GM23248 (cell line): ENCODE measurements around the gene FSTL4. TPM values are rescaled to one million over a fixed set of nuclear protein-coding genes. Genes with fewer than 3 reads are reported as not detected.

ENCODE experiments used
- DNase-seq: peaks from one replicate; pipeline ENCODE4 v3.0.0-alpha.2; 2015
- H2AFZ ChIP-seq: fragments of 200-600 bp; sonication (generic); 2 replicates; pipeline ENCODE4 v1.6.1; 2016; ENCODE audit warnings: antibody characterized with exemption
- H3F3A ChIP-seq: fragments of 200-600 bp; sonication (generic); 2 replicates; pipeline ENCODE4 v1.6.1; 2016; ENCODE audit warnings: mild to moderate bottlenecking, antibody characterized with exemption, mixed run types; ENCODE audit not compliant: insufficient read depth
- H3K27ac ChIP-seq: fragments of 200-600 bp; sonication (generic); 2 replicates; pipeline ENCODE4 v1.5.1; 2016; ENCODE audit warnings: mild to moderate bottlenecking
- H3K27me3 ChIP-seq: fragments of 200-600 bp; sonication (generic); replicated peaks from 2 replicates; pipeline ENCODE4 v1.6.1; 2016; ENCODE audit warnings: mild to moderate bottlenecking; ENCODE audit not compliant: insufficient read depth
- H3K36me3 ChIP-seq: fragments of 200-600 bp; sonication (generic); 2 replicates; pipeline ENCODE4 v1.6.1; 2016; ENCODE audit warnings: low read depth, mild to moderate bottlenecking
- H3K4me1 ChIP-seq: fragments of 200-600 bp; sonication (generic); 2 replicates; pipeline ENCODE4 v1.6.1; 2016; ENCODE audit warnings: mild to moderate bottlenecking; ENCODE audit not compliant: insufficient read depth
- H3K4me2 ChIP-seq: fragments of 200-600 bp; sonication (generic); one replicate; pipeline ENCODE4 v1.6.1; 2016; ENCODE audit warnings: mild to moderate bottlenecking; ENCODE audit not compliant: unreplicated experiment
- H3K4me3 ChIP-seq: fragments of 200-600 bp; sonication (generic); 2 replicates; pipeline ENCODE4 v1.5.1; 2016; ENCODE audit warnings: mild to moderate bottlenecking
- H3K79me2 ChIP-seq: fragments of 200-600 bp; sonication (generic); 2 replicates; pipeline ENCODE4 v1.6.1; 2016; ENCODE audit warnings: mild to moderate bottlenecking; ENCODE audit not compliant: insufficient read depth
- H3K9ac ChIP-seq: fragments of 200-600 bp; sonication (generic); 2 replicates; pipeline ENCODE4 v1.6.1; 2016; ENCODE audit warnings: mild to moderate bottlenecking
- H3K9me2 ChIP-seq: fragments of 200-600 bp; sonication (generic); 2 replicates; pipeline ENCODE4 v1.6.1; 2016; ENCODE audit warnings: mixed run types, mild to moderate bottlenecking, moderate library complexity; ENCODE audit not compliant: insufficient read depth
- H3K9me3 ChIP-seq: fragments of 200-600 bp; sonication (generic); one replicate; pipeline ENCODE4 v1.6.1; 2017; ENCODE audit warnings: low read depth
- H4K20me1 ChIP-seq: fragments of 200-600 bp; sonication (generic); 2 replicates; pipeline ENCODE4 v1.6.0; 2016; ENCODE audit not compliant: insufficient read depth
- EZH2 ChIP-seq: fragments of 200-600 bp; sonication (generic); IDR thresholded peaks from 2 replicates; pipeline ENCODE4 v1.6.1; 2018; ENCODE audit warnings: antibody characterized with exemption, mild to moderate bottlenecking; ENCODE audit not compliant: insufficient read depth, poor library complexity, severe bottlenecking
- EZH2phosphoT487 ChIP-seq: fragments of 200-600 bp; sonication (generic); IDR thresholded peaks from 2 replicates; pipeline ENCODE4 v1.6.1; 2018; ENCODE audit warnings: antibody characterized with exemption, moderate library complexity, mild to moderate bottlenecking, low read depth; ENCODE audit not compliant: insufficient read depth
- WGBS, 2 experiments: methylation state at CpG; one replicate each; pipeline ENCODE4 v1.1.6; 2015 to 2017; ENCODE audit warnings: low lambda C conversion rate in 2 of 2, low coverage in 1 of 2; ENCODE audit errors: missing lambda C conversion rate in 2 of 2; 5-methylcytosine and 5-hydroxymethylcytosine counted together
- in situ Hi-C: fragments of 300-500 bp; cut with MboI; formaldehyde crosslinking; loops from 2 replicates; pipeline ENCODE4 v1.15.0; 2020
- polyA plus RNA-seq: library from polyadenylated mRNA; unstranded; fragments of >200 nt; fragmentation: Nextera tagmentation; extraction: Ambion mirVana; gene quantifications from 2 replicates; pipeline ENCODE4 v1.2.1, GENCODE V29; 2016
- total RNA-seq: library from RNA; depleted of rRNA; stranded (reverse); fragments of >200 nt; shearing (Covaris generic); gene quantifications from 2 replicates; pipeline ENCODE4 v1.2.3, GENCODE V29; 2014

The FSTL4 gene
- total and polyA plus RNA-seq, 2 experiments from 2014 or later = not detected

DNA sequence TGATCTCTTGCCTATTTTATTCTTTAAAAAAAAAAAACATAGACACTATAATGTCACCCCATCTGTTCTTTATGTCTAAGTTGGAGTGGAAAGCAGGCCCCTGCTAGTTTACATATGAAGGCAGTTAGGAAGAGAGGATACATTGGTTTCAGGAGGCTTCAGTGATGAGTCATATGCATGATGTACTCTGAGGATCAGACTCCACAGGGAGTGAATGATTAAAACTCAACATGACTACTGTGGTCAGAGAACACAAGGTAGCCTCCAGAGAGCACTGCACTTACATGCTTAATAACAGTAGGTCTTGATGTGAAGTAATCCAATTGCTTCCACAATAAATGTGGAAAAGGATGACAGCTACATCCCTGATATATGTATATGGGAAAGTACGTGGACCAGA lies 22.7 kb upstream of the FSTL4 start:
- no peaks in the 10 kb centered on the region for H3K9me2 ChIP-seq
- no peak overlapping the region for H2AFZ ChIP-seq
- H3K27ac ChIP-seq = no peak overlapping the region
- no peaks in the 10 kb centered on the region for H3F3A ChIP-seq
- TF ChIP-seq EZH2 (no peak), EZH2phosphoT487 (no peak)
- no peaks in the 10 kb centered on the region for H3K79me2 ChIP-seq
- H3K27me3 ChIP-seq = no peaks in the 10 kb centered on the region
- H4K20me1 ChIP-seq = no peaks in the 10 kb centered on the region
- no peaks in the 10 kb centered on the region for H3K36me3 ChIP-seq
- no peaks in the 10 kb centered on the region for H3K4me1 ChIP-seq
- 0% methylated on average over 1 of the region's 1 CpG for WGBS, 2 experiments
- H3K4me3 ChIP-seq = no peak overlapping the region
- H3K9ac ChIP-seq = no peak overlapping the region
- H3K9me3 ChIP-seq = no peaks in the 10 kb centered on the region
- peak; percentile 47 for DNase-seq
- no peak overlapping the region for H3K4me2 ChIP-seq
- in situ Hi-C loops = no loop called here

DNA sequence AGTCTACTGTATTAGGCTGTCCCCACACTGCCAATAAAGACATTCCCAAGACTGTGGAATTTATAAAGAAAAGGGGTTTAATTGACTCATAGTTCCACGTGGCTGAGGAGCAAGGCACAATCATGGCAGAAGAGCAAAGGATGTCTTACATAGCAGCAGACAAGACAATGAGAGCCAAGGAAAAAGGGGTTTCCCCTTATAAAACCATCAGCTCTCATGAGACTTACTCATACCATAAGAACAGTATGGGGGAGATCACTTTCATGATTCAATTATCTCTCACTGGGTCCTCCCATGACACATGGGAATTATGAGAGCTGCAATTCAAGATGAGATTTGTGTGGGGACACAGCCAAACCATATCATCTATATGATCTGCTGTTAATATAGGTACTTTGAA lies 14.8 kb upstream of the FSTL4 start:
- no peaks in the 10 kb centered on the region for H3K9me2 ChIP-seq
- no peaks in the 10 kb centered on the region; the same call in 1 of the 2 replicates for H3K27me3 ChIP-seq
- no peak overlapping the region for H3K4me3 ChIP-seq
- H3K27ac ChIP-seq = no peak overlapping the region
- TF ChIP-seq EZH2phosphoT487 (no peak), EZH2 (no peak)
- no peak overlapping the region for H3K4me2 ChIP-seq
- no peaks in the 10 kb centered on the region for H3K79me2 ChIP-seq
- no peaks in the 10 kb centered on the region for H3F3A ChIP-seq
- no peak for DNase-seq
- H3K36me3 ChIP-seq = no peaks in the 10 kb centered on the region
- H3K9ac ChIP-seq = no peak overlapping the region
- no peaks in the 10 kb centered on the region for H3K9me3 ChIP-seq
- no peaks in the 10 kb centered on the region for H4K20me1 ChIP-seq
- H3K4me1 ChIP-seq = no peaks in the 10 kb centered on the region
- WGBS, 2 experiments = 5 to 18% methylated on average over 1 of the region's 1 CpG
- no peak overlapping the region for H2AFZ ChIP-seq
- in situ Hi-C loops = no loop called here

DNA sequence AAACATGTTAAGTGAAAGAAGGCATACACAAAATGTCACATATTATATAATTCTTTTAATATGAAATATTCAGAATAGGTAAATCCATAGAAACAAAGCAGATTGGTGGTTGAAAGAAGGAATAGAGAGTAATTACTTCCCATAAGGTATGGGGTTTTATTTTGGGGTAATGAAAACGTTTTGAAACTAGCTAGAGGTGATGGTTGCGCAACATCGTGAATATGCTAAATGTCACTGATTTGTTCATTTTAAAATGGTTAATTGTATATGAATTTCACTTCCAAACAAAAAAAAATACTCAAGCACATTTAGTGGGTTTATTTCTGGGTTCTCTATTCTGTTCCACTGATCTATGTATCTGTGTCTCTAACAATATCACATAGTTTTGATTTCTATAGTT lies 12.0 kb upstream of the FSTL4 start:
- no peak overlapping the region for H3K4me2 ChIP-seq
- H3K9me3 ChIP-seq = no peaks in the 10 kb centered on the region
- no peaks in the 10 kb centered on the region for H3K9me2 ChIP-seq
- no peaks in the 10 kb centered on the region for H4K20me1 ChIP-seq
- TF ChIP-seq EZH2phosphoT487 = no peak
- no peak for TF ChIP-seq EZH2
- H3K27me3 ChIP-seq = no peaks in the 10 kb centered on the region; the same call in none of the 2 replicates
- no peaks in the 10 kb centered on the region for H3K4me1 ChIP-seq
- no peak overlapping the region for H2AFZ ChIP-seq
- in situ Hi-C loops = no loop called here
- WGBS, 2 experiments = 62 to 66% methylated on average over 3 of the region's 3 CpGs
- H3K27ac ChIP-seq = no peak overlapping the region
- H3K36me3 ChIP-seq = no peaks in the 10 kb centered on the region
- no peak for DNase-seq
- H3K9ac ChIP-seq = no peak overlapping the region
- no peaks in the 10 kb centered on the region for H3F3A ChIP-seq
- no peaks in the 10 kb centered on the region for H3K79me2 ChIP-seq
- no peak overlapping the region for H3K4me3 ChIP-seq

DNA sequence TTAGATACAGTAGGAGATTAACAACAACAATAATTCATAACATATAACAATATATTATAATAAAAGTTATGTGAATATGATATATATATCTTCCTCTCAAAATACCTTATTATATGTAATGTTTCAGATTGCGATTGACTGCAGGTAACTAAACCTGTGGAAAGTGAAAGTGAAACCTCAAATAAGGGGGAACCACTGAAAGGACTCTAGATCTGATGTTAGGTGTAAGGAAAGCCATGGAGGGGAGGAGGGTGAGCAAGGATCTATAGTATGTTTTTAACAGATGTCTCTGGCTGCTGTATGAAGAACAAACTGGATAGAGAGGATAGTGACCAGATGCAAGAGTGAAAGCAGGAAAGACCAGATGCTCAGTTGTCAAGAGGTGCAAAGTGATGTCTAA lies 5.8 kb upstream of the FSTL4 start:
- no peaks in the 10 kb centered on the region for H4K20me1 ChIP-seq
- in situ Hi-C loops = no loop called here
- 31 to 50% methylated on average over 1 of the region's 1 CpG for WGBS, 2 experiments

GRCh38 chr5:133613743-133614142 lies 1.4 kb upstream of the FSTL4 start:
- Histone ChIP-seq H3K4me3 (no peak overlapping the region), H3K79me2 (no peaks in the 10 kb centered on the region), H3K4me2 (no peak overlapping the region), H3K36me3 (no peaks in the 10 kb centered on the region), H3K27ac (no peak overlapping the region), H3K27me3 (peaks cover 62% of the 10 kb centered on the region), H2AFZ (no peak overlapping the region), H3F3A (no peaks in the 10 kb centered on the region), H3K9me3 (no peaks in the 10 kb centered on the region), H4K20me1 (no peaks in the 10 kb centered on the region), H3K9ac (no peak overlapping the region), H3K4me1 (no peaks in the 10 kb centered on the region), H3K9me2 (no peaks in the 10 kb centered on the region)
- TF ChIP-seq EZH2phosphoT487 (no peak), EZH2 (no peak)
- in situ Hi-C loops = no loop called here
- no peak for DNase-seq
- WGBS, 2 experiments = 57 to 64% methylated on average over 2 of the region's 2 CpGs

More for the DNA sequence above, 5.8 kb upstream of the FSTL4 start:
- Histone ChIP-seq H3K4me2 (no peak overlapping the region), H3K9me3 (no peaks in the 10 kb centered on the region), H3K9me2 (no peaks in the 10 kb centered on the region), H3K4me1 (no peaks in the 10 kb centered on the region), H3K27ac (no peak overlapping the region), H3F3A (no peaks in the 10 kb centered on the region), H3K27me3 (peaks cover 26% of the 10 kb centered on the region), H2AFZ (no peak overlapping the region), H3K4me3 (no peak overlapping the region), H3K79me2 (no peaks in the 10 kb centered on the region), H3K36me3 (no peaks in the 10 kb centered on the region), H3K9ac (no peak overlapping the region)
- no peak for TF ChIP-seq EZH2
- TF ChIP-seq EZH2phosphoT487 = no peak
- no peak for DNase-seq
